Fibroblast of villous mesenchyme (primary cell): ENCODE data around the gene COG2. TPM values are rescaled to one million over a fixed set of nuclear protein-coding genes. Genes with fewer than 3 reads are reported as not detected.

Experiments
- DNase-seq: peaks from one replicate; pipeline ENCODE4 v3.0.0-alpha.2; 2010; ENCODE audit warnings: low read depth
- H3K4me3 ChIP-seq: 2 replicates; pipeline ENCODE4 v1.5.1; 2011; ENCODE audit warnings: low read depth, mild to moderate bottlenecking, low read length
- total RNA-seq: library from RNA; depleted of rRNA; stranded (reverse); fragments of >200 nt; gene quantifications from 2 replicates; pipeline ENCODE4 v1.2.3, GENCODE V29; 2012
- TF ChIP-seq, protein P1 (sequence below): IDR thresholded peaks from 2 replicates; pipeline ENCODE4 v1.5.1; 2012; ENCODE audit warnings: low read depth, mild to moderate bottlenecking, low read length; ENCODE audit not compliant: insufficient read depth

Gene COG2
- total RNA-seq, 1 donor: 21.6 TPM

DNA sequence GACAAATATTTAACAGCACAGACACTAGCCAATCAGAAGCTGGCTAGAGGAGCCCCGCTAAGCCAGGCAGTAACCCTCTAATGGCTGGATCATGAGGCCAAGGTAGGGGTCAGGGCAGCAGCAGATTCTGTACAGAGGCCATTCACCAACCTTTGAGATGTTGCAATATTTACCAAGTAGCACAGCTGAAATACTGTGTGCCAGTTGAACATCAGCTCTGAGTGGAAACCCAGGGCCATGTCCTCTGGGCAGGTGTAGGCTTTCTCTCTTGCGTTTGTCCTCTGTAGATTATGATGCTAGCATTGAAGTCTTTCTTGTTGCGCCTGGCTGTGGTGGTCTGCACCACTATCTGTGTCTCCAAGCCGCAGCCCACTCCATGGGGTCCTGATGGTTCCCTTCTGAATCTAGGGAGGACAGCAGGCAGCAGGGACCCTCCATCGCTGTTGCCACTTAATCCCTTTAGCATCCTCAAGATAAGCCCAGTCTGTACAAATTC, 2.5 kb upstream of the COG2 start:
- TF ChIP-seq, protein P1, sequence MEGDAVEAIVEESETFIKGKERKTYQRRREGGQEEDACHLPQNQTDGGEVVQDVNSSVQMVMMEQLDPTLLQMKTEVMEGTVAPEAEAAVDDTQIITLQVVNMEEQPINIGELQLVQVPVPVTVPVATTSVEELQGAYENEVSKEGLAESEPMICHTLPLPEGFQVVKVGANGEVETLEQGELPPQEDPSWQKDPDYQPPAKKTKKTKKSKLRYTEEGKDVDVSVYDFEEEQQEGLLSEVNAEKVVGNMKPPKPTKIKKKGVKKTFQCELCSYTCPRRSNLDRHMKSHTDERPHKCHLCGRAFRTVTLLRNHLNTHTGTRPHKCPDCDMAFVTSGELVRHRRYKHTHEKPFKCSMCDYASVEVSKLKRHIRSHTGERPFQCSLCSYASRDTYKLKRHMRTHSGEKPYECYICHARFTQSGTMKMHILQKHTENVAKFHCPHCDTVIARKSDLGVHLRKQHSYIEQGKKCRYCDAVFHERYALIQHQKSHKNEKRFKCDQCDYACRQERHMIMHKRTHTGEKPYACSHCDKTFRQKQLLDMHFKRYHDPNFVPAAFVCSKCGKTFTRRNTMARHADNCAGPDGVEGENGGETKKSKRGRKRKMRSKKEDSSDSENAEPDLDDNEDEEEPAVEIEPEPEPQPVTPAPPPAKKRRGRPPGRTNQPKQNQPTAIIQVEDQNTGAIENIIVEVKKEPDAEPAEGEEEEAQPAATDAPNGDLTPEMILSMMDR: no peak

DNA sequence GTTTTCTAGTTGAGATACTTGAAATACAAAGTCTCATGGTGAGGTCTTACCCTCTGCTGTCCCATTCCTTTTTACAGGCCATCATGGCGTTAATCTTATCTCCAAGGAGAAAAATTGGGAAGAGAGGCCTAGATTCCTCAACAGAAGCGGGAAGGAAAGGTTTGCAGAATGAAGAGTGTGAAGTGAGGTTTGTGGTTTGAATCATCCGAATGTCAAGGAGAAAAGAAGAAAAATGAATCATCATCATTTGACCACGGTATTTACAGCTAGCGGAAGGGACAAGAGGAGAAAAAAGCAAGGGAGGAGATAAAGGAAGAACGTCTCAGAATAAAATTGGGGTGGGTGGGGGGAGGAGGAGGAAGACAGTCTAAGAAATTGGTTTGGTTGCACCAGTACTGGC, 935 bp upstream of the COG2 start:
- TF ChIP-seq, protein P1: no peak
- H3K4me3 ChIP-seq: peak overlapping the region; percentile 58
- peak; percentile 16 for DNase-seq

More for the DNA sequence above, 2.5 kb upstream of the COG2 start:
- no peak overlapping the region for H3K4me3 ChIP-seq
- no peak for DNase-seq

DNA sequence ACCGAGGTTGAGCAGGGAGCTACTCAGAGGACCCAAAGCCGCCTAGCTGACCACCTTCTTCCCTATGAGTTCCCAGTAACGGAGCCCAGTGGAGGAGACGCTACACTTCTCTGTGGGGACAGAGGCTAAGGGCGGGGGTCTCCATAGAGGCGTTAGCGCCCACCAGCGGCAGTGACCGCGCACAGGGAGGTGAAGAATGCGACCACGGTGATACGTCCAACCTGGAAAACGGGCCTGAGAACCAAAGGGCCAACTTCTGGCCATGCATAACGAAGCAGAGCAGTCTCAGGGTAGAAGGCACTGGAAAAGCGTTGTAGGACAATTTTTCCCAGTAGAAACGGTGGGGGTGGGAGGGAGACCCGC, 400 bp upstream of the COG2 start:
- peak overlapping the region; percentile 58 for H3K4me3 ChIP-seq
- no peak for DNase-seq
- TF ChIP-seq, protein P1: no peak

DNA sequence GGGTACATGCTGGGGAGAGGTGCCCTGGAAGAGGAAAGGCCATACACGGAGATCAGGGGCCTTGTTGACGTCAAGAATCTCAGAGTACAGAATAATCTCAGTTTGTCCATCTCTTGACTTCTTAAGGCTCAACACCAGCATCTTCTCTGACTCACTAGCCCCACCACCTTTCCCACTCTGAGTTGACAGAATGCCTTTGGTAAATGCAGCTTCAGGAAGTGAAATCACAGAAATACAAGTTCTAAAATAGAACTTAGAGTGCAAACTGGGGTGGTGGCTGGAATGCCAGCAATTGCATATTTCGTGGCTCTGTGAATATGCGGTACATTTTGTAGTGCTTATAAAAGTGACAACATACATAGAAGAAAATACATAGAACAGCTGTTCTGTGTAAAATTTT, 1.6 kb downstream of the COG2 start:
- TF ChIP-seq, protein P1: no peak
- no peak overlapping the region for H3K4me3 ChIP-seq
- DNase-seq: peak; percentile 78

DNA sequence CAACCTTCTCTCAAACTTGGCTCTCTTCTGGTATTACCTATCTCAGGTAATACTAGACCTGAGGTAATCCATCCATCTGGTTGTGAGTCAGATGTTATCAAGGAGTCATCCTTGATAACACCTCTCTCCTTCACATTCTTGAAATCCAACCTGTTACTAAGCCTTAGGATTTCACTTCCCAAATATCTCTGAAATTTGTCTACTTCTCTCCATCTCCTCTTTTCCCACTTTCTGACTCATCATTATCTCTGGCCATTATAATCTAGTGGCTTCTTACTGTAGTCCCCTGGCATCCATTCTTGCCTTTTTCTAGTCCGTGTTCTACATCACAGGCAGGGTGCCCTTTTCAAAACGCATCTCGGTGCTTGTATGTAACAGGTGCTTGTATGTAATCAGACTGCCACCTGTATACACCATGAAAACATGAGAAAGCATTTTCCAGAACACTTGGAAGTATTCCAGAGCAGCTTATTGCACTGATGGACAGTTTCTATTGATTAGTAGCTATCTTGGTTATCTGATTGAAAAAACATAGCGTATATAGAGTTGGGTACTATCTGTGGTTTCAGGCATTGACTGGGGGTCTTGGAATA, 4.5 kb downstream of the COG2 start:
- no peak overlapping the region for H3K4me3 ChIP-seq
- no peak for DNase-seq
- TF ChIP-seq, protein P1: no peak

DNA sequence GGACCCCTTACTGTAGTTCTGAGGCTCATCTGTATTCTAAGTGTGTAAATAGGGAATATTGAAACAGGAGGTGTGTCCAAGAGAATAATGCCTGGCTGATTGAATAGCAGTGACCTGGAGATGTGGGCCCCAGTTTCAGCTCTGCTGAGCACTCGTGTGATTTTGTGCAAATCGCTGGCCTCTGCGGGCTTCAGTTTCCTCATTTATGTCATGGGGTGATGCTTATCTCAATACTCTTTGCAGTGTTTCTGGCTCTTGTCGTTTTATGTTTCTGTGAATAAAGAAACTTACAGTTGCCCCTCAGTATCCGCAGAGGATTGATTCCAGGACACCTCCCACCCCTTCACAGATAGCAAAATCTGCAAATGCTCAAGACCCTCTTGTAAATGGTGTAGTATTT, 5.0 kb downstream of the COG2 start:
- H3K4me3 ChIP-seq: no peak overlapping the region
- TF ChIP-seq, protein P1: no peak
- no peak for DNase-seq

DNA sequence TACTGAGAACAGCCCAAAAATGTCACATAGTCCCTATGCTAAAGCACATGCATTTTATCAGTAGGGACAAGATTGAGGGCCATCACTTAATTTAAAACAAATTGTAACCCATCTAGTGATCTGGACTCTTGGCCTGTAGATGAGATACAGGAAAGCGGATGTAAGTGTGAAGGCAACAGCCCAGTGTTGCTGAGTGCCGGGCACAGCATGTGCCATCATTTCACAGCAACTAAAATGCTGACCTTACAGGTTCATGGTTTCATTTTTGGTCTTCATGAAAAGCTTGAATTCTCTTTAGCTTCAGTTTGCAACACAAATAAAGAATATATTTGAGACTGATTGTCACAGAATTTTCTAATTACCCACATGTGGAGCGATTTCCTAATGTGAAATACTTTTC, 5.8 kb downstream of the COG2 start:
- H3K4me3 ChIP-seq: no peak overlapping the region
- TF ChIP-seq, protein P1: no peak
- DNase-seq: no peak
